ENCODE data around the gene CCDC17.
"Not testable (repeated sequence)": the region's sequence is repeated elsewhere in the genome, so short reads cannot be mapped to it uniquely, and the experiment has no call there.

CCDC17 gene

GRCh38 chr1:45622524-45623394 is 1.1 kb downstream of the CCDC17 start:
- no peak for DNase-seq (ENCODE audit: low read depth in 1 of 2, low spot score in 1 of 2)

- DNase-seq (ENCODE audit: low read depth in 1 of 2, low spot score in 1 of 2) = no peak
These were observed 1.8 kb downstream of the CCDC17 start for GRCh38 chr1:45621895-45622523.

GRCh38 chr1:45621501-45621836 is 2.4 kb downstream of the CCDC17 start:
- no peak for DNase-seq (ENCODE audit: low read depth in 1 of 2, low spot score in 1 of 2)

GRCh38 chr1:45620588-45621500 is 3.0 kb downstream of the CCDC17 start:
- DNase-seq (ENCODE audit: low read depth in 1 of 2, low spot score in 1 of 2) = no peak

- no peak for DNase-seq (ENCODE audit: low read depth in 1 of 2, low spot score in 1 of 2)
These were observed 4.5 kb downstream of the CCDC17 start for GRCh38 chr1:45619149-45619921.

GRCh38 chr1:45617618-45618017 is 6.2 kb downstream of the CCDC17 start:
- no peak for DNase-seq (ENCODE audit: low read depth in 1 of 2, low spot score in 1 of 2)

GRCh38 chr1:45615885-45616284 is 8.0 kb downstream of the CCDC17 start:
- no peak for DNase-seq (ENCODE audit: low read depth in 1 of 2, low spot score in 1 of 2)

- no peak for DNase-seq (ENCODE audit: low read depth in 1 of 2, low spot score in 1 of 2)
These were observed 10.8 kb downstream of the CCDC17 start for GRCh38 chr1:45612941-45613579.

- no peak for DNase-seq (ENCODE audit: low read depth in 1 of 2, low spot score in 1 of 2)
These were observed 13.1 kb downstream of the CCDC17 start for GRCh38 chr1:45610589-45611226.

- DNase-seq (ENCODE audit: low read depth in 1 of 2, low spot score in 1 of 2) = no peak
These were observed 15.4 kb downstream of the CCDC17 start for GRCh38 chr1:45608175-45609156.

- no peak for DNase-seq (ENCODE audit: low read depth in 1 of 2, low spot score in 1 of 2)
These were observed 16.3 kb downstream of the CCDC17 start for GRCh38 chr1:45607404-45608074.

- DNase-seq (ENCODE audit: low read depth in 1 of 2, low spot score in 1 of 2) = no peak
These were observed 19.6 kb downstream of the CCDC17 start for GRCh38 chr1:45604239-45604638.

- not testable (repeated sequence) for DNase-seq (ENCODE audit: low read depth in 1 of 2, low spot score in 1 of 2)
These were observed 27.1 kb downstream of the CCDC17 start for GRCh38 chr1:45596765-45597164.

GRCh38 chr1:45594412-45594811 is 29.4 kb downstream of the CCDC17 start:
- DNase-seq (ENCODE audit: low read depth in 1 of 2, low spot score in 1 of 2) = no peak

GRCh38 chr1:45589861-45590260 is 34.0 kb downstream of the CCDC17 start:
- no peak for DNase-seq (ENCODE audit: low read depth in 1 of 2, low spot score in 1 of 2)

GRCh38 chr1:45586769-45587168 is 37.1 kb downstream of the CCDC17 start:
- no peak for DNase-seq (ENCODE audit: low read depth in 1 of 2, low spot score in 1 of 2)

- no peak for DNase-seq (ENCODE audit: low read depth in 1 of 2, low spot score in 1 of 2)
These were observed 38.3 kb downstream of the CCDC17 start for GRCh38 chr1:45585496-45586075.

- DNase-seq (ENCODE audit: low read depth in 1 of 2, low spot score in 1 of 2) = no peak
These were observed 38.8 kb downstream of the CCDC17 start for GRCh38 chr1:45585110-45585426.
